GM06990 (cell line): ENCODE data around the gene NCAPD3.
A peak's percentile ranks its signal among the peaks of the same experiment; 100 is the strongest.
"Not testable (repeated sequence)": the region's sequence is repeated elsewhere in the genome, so short reads cannot be mapped to it uniquely, and the experiment has no call there.

Experiments used
- DNase-seq: peaks from one replicate; pipeline ENCODE4 v3.0.0-alpha.2; 2011; ENCODE audit not compliant: insufficient read length; ENCODE audit errors: extremely low read depth
- H3K27me3 ChIP-seq: replicated peaks from 2 replicates; pipeline ENCODE4 v1.6.0; 2011; ENCODE audit warnings: low read length; ENCODE audit not compliant: control insufficient read depth, insufficient read depth
- H3K36me3 ChIP-seq: 2 replicates; pipeline ENCODE4 v1.5.1; 2011; ENCODE audit warnings: low read length; ENCODE audit not compliant: control insufficient read depth, insufficient read depth
- H3K4me3 ChIP-seq: replicated peaks from 2 replicates; pipeline ENCODE4 v1.5.1; 2011; ENCODE audit warnings: low read depth, mild to moderate bottlenecking, control low read depth, low read length
- TF ChIP-seq, protein P1 (sequence below): IDR thresholded peaks from 2 replicates; pipeline ENCODE4 v1.5.1; 2011; ENCODE audit warnings: low read length, control low read depth, mild to moderate bottlenecking, inconsistent platforms; ENCODE audit not compliant: insufficient read depth, poor library complexity, severe bottlenecking

The NCAPD3 gene

GRCh38 chr11:134257101-134257500 is 33.3 kb upstream of the NCAPD3 start:
- no peak for DNase-seq
- TF ChIP-seq, protein P1, sequence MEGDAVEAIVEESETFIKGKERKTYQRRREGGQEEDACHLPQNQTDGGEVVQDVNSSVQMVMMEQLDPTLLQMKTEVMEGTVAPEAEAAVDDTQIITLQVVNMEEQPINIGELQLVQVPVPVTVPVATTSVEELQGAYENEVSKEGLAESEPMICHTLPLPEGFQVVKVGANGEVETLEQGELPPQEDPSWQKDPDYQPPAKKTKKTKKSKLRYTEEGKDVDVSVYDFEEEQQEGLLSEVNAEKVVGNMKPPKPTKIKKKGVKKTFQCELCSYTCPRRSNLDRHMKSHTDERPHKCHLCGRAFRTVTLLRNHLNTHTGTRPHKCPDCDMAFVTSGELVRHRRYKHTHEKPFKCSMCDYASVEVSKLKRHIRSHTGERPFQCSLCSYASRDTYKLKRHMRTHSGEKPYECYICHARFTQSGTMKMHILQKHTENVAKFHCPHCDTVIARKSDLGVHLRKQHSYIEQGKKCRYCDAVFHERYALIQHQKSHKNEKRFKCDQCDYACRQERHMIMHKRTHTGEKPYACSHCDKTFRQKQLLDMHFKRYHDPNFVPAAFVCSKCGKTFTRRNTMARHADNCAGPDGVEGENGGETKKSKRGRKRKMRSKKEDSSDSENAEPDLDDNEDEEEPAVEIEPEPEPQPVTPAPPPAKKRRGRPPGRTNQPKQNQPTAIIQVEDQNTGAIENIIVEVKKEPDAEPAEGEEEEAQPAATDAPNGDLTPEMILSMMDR = no peak
- Histone ChIP-seq H3K36me3 (peaks cover 9% of the 10 kb centered on the region), H3K27me3 (no peaks in the 10 kb centered on the region), H3K4me3 (no peak overlapping the region)

- not testable (repeated sequence) for H3K36me3 ChIP-seq, H3K4me3 ChIP-seq, DNase-seq, H3K27me3 ChIP-seq
Observed at GRCh38 chr11:134255184-134255561, 31.4 kb upstream of the NCAPD3 start.

DNA sequence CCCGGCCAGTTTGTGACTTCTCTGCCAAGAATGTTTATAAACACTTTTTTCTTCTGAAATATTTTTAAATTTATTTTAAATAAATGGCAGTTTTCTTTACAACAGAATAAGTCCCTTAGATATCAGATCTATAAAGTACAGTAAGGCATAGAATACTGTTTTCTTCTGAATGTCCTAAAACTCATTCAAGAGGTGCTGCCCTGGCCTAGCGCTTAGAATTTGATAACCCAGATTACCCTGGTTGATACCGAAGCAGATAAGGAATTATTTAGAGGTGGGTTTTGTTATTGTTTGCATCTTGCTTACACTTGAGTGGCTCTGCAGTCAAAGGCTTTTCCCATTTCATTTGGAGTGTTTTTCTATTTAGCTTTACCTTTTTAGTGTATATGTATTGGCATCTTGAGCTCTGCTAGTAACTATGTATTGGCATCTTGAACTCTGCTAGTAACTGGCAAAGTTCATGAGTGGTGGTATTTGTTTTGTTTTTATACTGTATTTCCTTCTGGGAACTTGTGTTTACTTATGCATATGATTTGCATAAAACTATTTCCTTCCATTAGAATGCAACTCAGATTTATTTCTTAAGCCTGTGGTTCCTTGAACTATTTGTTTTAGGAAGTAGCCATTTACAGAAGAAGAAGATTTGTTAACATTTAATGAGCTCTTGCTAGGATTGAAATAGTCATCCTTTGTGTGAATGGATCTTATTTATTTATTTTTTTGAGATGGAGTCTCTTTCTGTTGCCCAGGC is 30.8 kb upstream of the NCAPD3 start:
- peak overlapping the region; percentile 90 for H3K4me3 ChIP-seq

GRCh38 chr11:134253188-134253993 is 29.6 kb upstream of the NCAPD3 start, which contains the start of the genes ACAD8 and THYN1:
Gene ACAD8 (plus strand): TSS chr11:134253568. CDS start chr11:134253601, 33 bp downstream.
Gene THYN1 (minus strand): TSS chr11:134253352. CDS start chr11:134252882, 470 bp downstream.
- Histone ChIP-seq H3K36me3 (no peaks in the 10 kb centered on the region; the same call in none of the 2 replicates), H3K4me3 (peak within 1 kb of the TSS; percentile 90)
- TF ChIP-seq, protein P1 = peak; percentile 0

More for the DNA sequence above, 30.8 kb upstream of the NCAPD3 start:
- TF ChIP-seq, protein P1 = no peak
- Histone ChIP-seq H3K36me3 (peaks cover 6% of the 10 kb centered on the region), H3K27me3 (no peaks in the 10 kb centered on the region)
- DNase-seq = no peak

GRCh38 chr11:134252346-134253187 is 28.8 kb upstream of the NCAPD3 start:
- no peak for DNase-seq
- H3K4me3 ChIP-seq = peak overlapping the region; percentile 90
- TF ChIP-seq, protein P1 = no peak
- H3K27me3 ChIP-seq = no peaks in the 10 kb centered on the region
- H3K36me3 ChIP-seq = peaks cover 3% of the 10 kb centered on the region

More at GRCh38 chr11:134253188-134253993, 29.6 kb upstream of the NCAPD3 start, which contains the start of the genes ACAD8 and THYN1:
- peak; percentile 93 for DNase-seq
- no peaks in the 10 kb centered on the region for H3K27me3 ChIP-seq
